B cell (primary cell): Measurements from ENCODE around the gene NDUFV3.

Source experiments
- CTCF ChIP-seq: fragments of 200-600 bp; IDR thresholded peaks from one replicate; pipeline ENCODE4 v1.8.0; 2022; ENCODE audit warnings: antibody characterized with exemption, mild to moderate bottlenecking
- EZH2 ChIP-seq: IDR thresholded peaks from 2 replicates; pipeline ENCODE4 v1.6.1; 2012; ENCODE audit warnings: borderline replicate concordance, low read depth, mild to moderate bottlenecking, moderate library complexity, low read length; ENCODE audit not compliant: insufficient read depth, poor library complexity, severe bottlenecking

GRCh38 chr21:42878678-42878992 is 14.5 kb upstream of the NDUFV3 start:
- TF ChIP-seq CTCF: no peak
- no peak for TF ChIP-seq EZH2
